Suppressor macrophage treated with lipopolysaccharide for 4 hours (primary cell): ENCODE data around the gene FOXG1.

Source experiments
- DNase-seq: peaks from one replicate; pipeline ENCODE4 v3.0.0-alpha.2; 2020

Gene FOXG1

DNA sequence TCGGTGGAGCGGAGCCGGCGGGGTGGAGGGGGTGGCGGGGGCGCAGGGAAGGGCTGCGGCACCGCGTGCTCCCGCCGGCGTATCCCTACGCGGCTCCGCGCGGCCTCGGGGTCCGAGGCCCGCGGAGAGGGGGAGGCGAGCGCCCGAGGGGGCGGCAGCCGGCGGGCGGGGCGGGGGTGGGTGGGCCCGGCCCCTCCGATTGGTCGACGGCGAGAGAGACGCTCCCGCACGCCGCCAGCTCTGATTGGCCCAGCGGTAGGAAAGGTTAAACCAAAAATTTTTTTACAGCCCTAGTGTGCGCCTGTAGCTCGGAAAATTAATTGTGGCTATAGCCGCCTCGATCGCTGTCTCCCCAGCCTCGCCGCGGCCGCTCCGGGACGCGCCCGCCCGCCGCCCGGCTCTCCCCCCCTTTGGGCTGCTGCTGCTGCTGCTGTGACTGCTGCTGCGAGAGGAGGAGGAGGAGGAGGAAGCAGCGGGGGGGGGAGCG lies at the start of gene FOXG1:
Gene FOXG1, plus strand, starts transcription at position 319 of the 487 bp plus-strand sequence. CDS start 493 bp downstream, outside the sequence.
- DNase-seq = no peak

DNA sequence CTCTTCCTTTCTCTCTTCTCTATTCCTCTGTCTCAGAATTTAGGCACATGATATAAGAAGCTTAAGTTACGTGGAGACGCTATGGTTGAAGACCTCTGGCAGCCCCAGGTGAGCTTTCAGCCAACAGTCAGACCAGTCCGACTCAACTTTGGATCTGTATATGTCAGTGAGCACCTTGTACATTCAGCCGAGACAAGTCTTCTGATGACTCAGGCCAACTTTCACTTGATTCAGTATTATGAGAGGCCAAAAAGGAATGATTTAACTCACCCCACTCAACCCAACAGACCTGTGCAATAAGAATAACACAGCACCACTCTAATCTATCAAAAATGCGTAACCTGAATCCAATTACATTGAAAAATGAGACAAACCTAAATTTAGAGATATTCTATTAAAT lies 47.5 kb upstream of the FOXG1 start:
- no peak for DNase-seq

DNA sequence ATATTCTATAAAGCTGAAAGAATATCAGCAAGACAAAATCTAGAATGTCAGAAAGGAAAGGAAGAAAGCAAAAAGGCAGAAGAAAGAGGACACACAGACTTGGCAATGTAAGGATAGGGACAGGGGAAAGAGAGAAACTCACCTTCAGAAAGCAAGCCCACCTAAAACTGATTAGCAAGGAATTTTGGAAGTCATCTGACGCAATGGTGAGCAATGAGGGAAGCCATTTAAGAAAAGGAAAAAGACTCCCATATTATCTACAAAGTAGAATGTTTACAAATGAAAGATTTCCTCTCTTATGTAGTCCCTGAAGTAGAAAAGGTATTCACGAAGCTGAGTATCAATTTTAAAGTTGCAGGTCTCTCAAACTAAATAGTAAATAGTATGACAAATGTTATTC lies 35.2 kb upstream of the FOXG1 start:
- no peak for DNase-seq

DNA sequence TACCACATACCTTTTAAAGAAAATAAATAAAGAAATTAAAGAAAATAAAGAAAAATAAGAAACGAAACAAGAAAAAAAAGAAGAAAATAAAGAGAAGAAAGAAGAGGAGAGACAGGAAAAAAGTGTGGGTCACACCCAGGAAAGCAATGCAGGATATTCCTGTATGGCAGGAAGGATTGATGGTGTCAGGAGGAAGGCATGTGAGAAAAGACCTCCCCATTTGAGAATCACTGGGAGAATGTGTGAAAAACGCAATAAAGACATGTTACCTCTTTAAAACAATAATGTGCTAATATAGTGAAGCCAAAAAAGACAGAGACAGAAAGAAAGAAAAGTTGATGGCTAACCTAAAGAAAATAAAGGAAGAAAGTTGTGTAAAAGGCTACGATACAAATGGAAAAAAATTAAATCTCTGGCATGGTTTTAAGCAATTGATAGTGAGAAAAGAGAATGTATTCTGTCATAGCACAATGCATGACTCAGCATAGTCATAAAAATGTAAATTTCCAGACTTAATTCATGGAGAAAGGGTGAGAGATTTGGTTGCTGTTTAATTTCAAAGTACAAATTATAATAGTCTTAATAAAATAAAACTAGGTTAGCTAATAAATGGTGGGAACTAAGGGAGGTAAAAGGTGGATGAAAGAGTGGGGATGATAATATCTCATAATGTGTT lies 24.3 kb upstream of the FOXG1 start:
- DNase-seq = no peak

DNA sequence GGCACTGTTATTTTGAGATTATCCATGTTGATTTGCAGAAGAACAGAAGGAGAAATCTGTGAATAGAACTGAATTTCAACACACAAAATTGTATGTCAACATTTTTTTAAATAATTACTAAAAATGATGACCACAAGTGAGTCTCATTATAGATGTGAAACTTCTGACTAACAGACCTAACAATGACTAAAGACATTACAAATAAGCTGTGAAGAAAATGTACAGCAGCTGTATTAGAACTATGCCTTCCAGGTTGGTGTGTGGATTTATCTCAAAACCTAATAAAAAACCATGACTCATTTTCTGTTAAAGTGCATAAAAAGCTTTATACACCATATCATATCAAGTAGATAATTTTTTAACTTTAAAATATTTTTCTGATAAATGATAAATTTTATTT lies 22.5 kb upstream of the FOXG1 start:
- DNase-seq = no peak

DNA sequence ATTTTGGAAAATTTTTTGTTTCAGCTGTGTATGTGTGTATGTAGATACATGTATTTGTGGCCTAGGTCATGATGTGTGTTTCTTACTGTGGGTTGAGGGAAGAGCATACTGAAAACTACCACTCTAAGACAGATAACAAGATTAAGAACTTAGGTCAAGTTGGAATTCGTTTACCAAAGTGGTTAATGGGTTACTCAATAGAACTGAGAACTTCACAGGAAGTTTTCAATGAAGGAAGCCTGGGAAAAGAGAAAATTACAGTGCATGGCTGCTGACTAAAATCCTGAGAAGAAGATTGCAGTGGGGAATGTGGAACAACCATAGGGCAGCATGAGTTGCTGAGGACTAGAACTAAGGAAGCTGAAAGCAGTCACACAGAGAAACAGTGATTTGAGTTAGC lies 21.4 kb upstream of the FOXG1 start:
- no peak for DNase-seq

DNA sequence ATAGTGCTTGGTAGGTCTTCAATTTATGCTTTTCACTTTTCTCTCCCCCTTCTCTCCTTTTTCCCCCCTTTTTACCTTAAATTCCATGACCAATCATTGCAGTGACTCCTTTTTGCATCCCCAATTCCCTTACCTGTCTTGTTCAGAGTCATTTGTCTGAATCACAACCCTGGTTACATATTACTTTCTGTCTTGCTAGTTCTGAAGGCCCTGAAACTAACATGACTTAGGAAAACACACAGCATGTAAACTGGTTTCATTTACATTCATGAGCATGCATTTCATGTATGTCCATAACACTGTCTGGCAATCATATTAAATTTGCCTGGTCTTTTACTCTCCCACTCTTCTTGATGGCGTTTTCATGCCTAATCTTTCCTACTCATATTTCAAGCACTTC lies 20.3 kb upstream of the FOXG1 start:
- no peak for DNase-seq

DNA sequence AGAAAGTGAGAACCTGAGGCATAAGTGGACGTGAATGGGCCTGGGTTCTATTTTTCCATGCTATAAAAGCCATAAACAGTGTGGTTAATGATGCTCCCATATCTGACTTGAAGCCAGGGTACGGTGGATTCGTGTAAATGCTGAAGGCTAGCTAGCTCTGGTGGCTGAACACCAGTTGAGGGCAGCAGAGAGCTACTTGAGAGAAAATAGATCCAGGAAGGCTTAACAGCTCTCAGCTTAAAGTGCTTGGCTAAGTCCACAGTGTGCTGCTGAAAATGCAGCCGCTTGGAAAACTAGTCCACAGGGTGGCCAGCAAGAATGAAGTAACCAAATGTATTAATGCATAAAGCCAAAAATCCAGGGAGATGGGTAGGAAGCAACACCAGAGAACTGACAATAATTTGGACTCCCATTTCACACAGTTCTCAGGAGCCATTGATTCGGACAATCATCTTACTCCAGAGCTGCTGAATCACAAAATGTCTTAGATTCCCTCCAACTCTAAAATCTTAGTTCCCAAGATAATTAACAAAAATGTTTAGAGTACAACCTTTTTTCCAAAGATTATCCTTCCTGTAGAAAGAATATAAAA lies 15.0 kb upstream of the FOXG1 start:
- peak; percentile 41 for DNase-seq

DNA sequence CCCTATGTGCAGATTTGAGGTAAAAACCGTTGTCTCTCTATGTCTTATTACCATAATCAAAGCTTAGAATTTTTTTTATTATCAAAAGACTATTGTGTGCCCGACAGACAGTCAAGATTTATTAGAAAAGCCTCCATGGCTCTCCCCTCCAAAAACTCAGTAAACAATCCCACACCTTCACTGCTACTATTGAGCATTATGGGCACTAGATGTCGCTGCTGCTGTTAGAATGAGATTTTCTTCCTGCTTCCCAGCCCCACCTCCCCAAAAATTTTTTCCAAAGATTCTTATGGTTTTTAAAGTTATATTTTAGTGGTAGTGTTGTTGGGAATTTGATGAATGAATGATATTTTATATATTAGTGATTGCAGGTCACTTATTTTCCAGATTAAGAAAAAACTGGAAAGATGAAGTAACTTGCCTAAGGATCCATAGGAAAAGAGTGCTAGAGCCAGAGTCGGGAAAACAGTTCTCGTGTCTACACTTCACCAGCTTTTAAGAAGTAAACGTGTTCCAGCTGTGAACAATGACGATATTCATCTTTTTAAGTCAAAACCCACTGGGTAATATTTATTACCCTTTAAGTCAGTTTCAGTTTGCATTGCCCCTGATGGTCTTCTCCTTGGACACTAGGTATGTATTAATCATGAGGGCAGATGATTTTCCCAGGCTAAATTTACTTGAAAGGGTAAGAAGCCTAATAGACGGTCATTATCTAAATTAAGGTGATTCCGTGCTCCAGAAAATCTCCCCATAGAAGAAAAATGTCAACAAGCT lies 12.2 kb upstream of the FOXG1 start:
- DNase-seq = peak; percentile 58

DNA sequence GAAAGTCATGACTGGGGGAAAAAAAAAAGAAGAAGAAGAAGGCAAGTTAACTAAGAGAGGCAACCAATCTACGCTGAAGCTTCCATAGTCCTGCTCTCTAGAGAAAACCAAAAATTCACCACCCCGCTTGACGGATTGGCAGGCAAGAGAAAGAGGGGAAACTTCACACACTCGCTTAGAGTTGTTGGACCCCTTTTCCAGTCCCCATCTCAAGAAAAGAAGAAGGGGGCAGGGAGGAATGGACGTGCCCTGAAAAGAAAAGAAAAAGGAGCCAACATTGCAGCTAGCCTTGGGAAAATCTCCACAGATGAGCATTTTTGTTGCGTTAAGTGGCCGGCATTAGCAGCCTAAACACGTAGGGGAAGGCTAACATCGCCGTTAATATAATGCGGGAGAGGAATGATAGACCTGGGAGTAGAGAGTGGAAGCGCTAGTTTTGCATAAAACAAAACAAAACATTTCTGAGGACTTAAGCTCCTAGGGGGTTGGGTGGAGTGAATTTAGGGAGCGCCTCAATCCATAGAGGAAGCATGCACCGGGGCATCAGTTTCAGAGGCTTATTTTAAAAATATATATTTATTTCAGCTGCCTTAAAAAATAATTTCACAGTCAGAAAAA lies 11.3 kb upstream of the FOXG1 start:
- DNase-seq = no peak

DNA sequence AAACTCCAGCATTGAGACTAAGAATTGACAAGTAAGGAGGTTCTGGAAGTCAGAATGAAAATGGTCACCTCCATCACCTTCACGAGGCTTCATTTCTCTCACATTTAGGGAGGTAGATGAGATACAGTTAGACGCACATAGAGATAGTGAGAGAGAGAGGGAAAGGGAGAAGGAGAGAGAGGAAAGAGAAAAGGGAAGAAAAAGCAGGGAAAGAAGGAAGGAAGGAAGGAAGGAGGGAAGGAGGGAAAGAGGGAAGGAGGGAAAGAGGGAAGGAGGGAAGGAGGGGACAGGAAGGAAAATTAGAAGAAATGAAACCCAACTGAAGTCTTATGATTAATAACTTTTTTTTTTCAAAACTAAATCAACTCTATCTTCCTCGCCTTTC lies 10.7 kb upstream of the FOXG1 start:
- DNase-seq = no peak

DNA sequence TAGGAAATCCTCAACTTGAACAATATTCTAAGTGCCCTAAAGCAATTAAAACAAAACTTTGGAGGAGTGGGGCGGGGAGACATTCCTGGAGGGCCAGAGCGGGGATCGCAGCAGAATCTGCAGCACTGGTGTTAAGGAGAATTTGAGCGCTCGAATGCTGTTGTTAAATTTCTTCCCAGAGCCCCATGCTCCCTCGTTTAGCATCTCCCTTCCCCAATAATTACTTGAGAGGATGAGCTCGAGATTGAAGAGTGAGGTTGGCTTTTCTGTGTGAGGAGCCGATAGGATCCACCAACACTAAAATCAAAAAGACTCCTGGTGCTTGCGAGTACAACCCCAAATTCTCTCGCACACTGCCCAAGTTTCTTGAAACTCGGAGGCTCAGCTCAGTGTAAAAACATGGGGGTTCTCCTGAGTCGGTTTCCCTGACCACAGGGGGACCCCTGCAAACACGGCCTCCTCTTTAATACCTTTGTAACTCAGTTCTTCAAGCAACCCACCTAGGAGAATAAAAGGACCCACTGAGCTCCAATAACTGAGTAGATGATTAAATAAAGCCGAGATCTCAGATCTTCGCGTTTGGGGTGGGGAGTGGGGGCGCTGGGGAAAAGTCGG lies 10.2 kb upstream of the FOXG1 start:
- DNase-seq = no peak

DNA sequence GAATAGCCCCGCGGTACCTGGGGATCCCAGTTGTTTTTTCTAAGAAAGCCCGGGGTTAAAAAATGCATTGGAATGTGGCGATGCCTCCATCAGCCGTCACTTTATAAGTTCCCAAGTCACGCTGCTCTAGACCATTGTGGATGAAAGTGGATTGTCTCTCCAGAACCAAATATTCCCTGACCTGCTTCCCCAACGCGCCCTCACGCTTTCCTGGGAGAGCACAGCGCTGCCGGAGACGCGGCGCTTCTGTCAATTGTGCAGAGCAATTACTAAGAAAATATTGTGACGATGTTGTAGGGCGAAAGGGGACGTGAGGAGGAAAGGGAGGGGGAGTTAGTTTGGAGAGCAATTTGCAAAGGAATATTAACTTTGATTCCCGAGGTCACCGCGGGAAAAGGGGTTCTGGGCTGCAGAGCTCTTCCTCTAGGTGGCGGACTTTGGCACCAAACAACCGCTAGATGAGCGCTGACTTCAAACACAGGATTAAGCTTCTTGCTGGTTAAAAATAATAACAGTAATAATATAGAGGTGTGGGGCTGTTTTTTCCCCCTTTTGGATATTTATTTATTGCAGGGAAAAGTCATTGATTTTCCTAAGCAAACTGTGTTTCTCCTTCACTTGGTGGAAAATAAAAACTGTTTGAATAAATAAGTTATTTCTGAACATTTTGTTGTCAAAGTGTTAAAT lies 9.6 kb upstream of the FOXG1 start:
- DNase-seq = peak; percentile 23

DNA sequence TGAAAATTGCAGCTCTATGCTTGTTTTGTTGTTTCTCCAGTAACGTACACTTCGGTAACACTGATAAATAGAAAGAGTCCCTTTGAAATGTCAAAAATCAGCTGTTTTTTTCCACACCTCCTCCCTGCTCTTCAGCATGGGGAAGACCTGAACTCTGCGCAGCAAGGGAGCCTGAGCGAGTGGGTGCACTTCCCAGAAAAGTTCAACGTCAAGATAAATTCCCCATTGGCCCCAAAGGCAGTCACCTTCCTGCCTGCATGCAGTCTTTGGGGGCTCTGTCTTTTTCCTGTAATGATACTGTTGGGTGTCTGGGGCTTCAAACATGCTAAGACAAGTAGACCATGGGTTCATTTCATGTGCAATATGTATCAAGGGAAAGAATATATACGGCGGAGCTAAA lies 8.8 kb upstream of the FOXG1 start:
- no peak for DNase-seq

DNA sequence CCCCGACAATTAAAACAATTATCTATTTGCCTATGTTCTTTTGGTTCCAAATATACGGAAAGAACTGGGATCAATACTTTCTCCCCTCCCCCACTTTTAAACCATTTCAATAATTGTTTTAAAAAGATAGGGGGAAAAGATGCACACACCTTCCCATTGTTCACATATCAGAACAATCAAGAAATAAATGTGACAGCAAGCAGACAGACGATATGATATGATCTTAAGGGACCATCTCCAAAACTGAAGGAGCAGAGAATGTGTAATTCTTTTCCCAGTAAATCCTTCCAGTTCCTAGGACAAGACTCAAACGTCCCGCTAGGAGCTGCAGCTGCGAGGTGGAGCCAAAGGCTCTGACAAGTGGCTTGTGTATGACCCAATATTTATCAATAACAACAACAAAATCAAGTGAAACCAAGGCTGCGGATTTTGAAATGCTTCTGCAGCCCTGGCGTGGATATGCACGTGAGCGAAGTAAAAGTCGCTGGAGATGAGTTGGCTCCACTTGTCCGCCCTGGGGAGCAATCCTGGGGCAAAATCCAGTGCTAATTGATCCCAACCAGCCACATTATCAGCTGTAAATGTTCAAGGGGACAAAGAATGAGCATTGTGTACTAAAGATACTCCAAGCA lies 8.2 kb upstream of the FOXG1 start:
- DNase-seq = no peak

DNA sequence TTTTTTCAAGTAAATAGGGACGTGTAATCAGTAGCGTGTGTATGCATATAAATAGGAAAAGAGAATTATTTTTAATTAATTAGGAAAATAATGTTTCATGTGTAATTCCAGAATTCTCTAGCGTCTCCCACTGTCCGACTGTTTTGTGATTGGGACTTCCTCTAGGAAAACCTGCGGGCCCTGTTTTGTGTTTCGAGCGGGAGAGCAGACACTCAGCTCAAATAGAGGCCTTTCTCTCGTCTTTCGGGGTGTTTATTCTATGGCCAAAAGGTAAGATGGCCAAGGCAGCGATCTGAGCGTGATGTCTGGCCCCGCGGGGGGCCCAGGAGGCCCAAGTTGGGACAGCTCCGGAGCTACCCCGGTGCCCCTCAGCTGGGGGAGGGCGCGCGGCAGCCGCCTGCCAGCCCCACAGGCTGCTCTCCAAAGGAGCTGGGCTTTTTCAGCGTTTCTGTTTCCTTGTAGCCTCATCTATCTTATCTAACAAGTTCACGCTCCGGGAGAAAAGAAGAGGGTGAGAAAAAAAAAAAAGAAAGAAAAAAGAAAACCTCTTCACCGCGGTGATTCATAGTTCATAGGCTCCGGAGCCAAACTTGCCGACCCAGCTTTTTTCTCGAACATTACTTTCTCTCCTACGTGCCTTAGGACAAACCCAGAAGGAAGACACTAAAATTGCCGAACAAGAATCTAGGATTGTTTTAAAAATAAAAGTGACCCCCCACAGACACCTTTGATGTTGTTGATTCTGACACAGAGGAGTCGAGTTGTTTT lies 7.5 kb upstream of the FOXG1 start:
- no peak for DNase-seq

DNA sequence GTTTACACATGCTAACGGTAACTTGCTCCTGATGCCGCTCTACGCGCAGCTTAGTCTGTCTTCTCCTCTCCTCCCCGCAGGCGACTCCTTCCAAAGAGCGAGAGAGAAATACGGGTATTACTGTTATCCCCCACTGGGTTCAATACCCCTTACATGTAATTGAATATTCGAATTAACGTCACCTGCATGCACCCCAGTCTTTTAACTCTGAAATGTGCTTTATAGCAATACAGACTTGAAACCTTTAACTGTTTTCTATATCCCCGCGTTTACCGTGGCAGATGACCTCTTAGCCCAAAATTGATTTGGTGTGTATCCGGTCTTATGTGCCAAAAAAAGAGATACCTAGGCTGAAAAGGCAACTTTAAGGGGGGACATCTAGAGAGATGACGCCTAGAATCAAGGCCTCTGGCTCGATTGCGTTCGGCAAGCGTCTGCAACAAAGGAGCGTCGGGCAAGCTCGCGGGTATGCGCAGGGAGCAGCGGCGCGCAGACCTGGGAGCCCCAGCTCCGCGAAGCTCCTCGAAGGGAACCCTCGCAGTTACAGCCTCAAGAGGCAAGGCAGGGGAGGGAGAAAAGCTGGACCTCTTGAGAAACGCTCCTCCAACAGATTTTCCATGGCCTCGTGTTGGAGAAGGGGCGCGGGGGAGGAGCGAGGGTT lies 6.8 kb upstream of the FOXG1 start:
- no peak for DNase-seq

DNA sequence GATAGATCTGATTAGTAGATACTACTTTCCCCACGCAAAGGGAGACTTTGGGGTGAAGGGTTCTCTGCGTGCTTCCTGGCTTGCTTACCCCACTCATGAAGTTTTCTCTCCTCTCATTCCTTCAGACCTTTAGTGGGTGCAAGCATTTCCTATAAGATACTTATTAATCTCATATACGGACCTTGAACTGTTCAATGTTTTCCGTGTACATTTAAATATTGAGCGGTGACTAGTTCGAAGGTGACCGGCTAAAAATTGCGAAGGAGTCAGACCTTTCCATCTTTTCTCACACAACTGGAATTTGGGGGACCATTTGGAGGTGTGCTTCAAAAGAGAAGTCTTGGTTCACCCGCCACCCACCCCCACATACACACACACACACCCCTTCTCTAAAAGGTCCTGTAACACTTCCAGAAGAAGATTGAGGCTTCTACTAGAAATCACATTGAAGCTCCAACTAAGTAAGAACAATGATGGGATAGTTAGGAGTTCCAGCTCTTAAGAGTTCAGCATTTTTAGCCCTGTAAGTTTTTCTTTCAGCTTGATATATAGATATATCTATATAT lies 6.1 kb upstream of the FOXG1 start:
- no peak for DNase-seq

DNA sequence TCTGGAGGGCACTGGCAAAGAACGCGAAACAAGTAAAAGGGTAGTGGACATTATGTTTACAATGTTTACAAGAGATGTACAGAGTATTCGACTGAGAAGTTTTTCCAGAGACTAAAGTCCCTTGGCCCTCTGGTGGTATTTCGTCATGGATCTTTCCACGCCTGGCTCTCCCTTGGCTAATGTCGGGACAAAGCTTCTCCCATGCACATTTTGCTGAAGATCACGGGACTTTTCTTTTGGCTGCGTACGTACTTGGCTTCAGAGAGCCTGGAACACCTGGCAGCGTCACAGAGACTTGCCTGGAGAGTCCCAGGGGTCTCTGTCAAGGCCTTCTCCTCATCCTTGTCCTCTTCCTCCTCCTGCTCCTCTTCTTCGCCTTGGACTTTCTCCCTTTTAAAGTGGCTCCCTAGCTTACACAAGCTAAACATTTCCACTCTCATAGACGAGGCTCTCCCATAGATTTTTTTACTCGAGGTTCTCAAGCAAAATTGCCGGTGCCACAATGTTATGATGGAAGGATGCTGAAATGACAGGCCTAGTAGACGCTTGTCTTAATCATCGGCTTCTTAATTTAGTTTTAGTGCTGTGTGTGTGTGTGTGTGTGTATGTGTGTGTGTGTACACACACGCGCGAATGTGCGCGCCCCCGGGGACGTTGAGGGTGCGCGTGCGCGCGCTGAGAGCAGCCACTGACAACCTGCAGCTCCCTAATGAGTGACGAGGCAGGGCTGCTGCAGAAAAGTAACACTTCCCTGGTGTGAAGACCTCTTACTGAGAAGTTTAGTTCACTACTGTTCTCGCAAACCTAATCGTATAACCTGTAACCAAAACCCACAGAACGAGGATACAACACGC lies 4.9 kb upstream of the FOXG1 start:
- no peak for DNase-seq
